ENCODE results near the gene ARMH3.
A peak's percentile ranks its signal among the peaks of the same experiment; 100 is the strongest.
"Not testable (repeated sequence)": the region's sequence is repeated elsewhere in the genome, so short reads cannot be mapped to it uniquely, and the experiment has no call there.

Gene ARMH3

GRCh38 chr10:101986624-101986971 lies 69.4 kb downstream of the ARMH3 start:
- DNase-seq (ENCODE audit: low read depth, low spot score): peak; percentile 31

DNA sequence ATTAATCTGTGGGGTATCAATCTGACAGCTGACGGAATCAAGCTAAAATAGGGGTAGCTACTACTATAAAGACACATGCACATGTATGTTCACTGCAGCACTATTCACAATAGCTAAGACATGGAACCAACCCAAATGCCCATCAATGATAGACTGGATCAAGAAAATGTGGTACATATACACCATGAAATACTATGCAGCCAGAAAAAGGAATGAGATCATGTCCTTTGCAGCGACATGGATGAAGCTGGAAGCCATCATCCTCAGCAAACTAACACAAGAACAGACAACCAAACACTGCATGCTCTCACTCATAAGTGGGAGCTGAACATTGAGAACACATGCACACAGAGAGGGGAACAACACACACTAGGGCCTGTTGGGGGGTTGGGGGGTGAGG lies 75.3 kb downstream of the ARMH3 start:
- not testable (repeated sequence) for DNase-seq (ENCODE audit: low read depth, low spot score)

DNA sequence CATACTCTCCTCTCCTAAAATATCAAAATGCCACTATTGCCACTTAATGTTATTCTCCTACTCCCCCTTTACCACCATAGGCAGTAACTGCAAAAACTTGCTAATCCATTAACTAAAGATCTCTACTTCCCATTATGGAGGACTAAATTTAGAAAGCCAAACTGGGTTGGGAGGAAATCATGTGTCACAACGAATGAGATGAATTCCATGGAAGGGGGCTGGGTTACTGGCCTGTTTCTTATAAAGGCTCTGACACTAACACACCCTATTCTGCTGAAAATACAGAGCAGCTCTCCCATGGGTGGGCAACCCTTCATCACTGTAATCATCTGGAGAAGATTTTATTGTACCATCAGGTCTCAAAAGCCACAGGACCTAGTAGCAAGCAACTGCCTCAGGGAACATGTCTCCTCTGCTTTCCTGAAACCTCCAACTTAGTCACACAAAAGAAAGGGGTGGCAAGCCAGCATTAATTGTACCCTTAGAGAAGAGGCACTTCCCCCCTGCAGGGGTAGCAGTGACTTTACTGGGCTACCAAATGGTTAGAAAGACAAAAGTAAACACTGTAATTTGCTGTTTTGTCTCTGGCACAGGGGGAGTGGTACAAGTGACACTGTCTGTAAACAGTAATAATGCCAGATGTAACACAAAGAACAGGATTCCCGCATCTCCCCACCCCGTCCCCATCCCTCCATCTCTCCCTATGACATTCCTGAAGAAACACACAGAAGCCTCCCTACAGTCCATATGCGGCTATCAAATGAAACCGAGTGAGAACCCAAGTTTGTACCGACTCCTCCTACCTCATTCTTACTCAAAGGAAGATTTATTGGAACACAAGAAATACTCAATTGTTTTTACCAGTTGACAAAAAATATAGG lies 81.6 kb downstream of the ARMH3 start:
- no peak for DNase-seq (ENCODE audit: low read depth, low spot score)

GRCh38 chr10:101972761-101973160 lies 83.2 kb downstream of the ARMH3 start:
- DNase-seq (ENCODE audit: low read depth, low spot score): no peak

GRCh38 chr10:101969412-101969922 lies 86.5 kb downstream of the ARMH3 start:
- DNase-seq (ENCODE audit: low read depth, low spot score): no peak

DNA sequence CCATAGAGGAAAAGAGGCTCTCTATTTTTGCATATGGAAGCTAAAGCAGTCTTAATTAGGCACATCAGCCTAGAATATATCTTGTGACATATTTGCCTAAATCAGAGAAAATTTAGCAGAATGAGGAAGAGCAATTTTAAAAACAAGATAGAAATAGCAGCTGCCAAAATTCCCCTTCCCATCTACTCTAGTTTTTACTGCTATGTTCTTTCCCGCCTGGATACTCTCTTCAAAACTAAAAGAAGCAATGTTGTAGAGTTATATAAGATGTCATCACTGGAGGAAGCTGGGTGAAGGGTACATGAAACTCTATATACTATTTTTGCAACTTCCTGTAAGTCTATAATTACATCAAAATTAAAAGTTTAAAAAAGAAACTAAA lies 87.0 kb downstream of the ARMH3 start:
- no peak for DNase-seq (ENCODE audit: low read depth, low spot score)

DNA sequence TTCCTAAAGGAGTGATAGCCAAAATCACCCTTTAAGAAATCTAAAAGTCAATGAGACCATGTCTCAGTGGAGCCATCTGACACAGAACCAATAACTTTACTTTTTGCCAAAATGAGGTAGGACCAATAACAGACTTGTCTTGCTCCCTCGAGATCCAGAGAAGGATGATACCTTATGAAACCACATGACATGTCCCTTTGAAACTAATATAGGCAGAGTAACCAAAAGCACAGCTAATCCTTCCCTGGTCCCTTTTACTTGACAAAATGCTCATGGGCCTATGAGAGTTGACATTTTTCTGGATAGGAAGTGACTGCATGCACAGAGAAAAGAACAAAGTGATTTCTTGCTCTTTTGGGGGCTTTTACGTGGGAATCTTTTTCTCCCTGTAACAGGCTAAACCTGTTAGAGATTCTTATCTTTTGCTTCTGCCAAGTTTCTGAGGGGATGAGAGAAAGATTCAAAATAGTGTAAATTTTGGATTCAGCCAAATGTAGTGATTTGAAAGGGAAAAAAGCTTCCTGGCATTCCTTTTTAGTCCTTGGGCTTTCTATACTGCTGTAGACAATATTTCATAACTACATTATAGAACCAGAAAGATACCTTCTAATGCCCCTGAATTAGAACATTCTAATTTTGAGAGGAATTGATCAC lies 87.6 kb downstream of the ARMH3 start:
- DNase-seq (ENCODE audit: low read depth, low spot score): no peak

DNA sequence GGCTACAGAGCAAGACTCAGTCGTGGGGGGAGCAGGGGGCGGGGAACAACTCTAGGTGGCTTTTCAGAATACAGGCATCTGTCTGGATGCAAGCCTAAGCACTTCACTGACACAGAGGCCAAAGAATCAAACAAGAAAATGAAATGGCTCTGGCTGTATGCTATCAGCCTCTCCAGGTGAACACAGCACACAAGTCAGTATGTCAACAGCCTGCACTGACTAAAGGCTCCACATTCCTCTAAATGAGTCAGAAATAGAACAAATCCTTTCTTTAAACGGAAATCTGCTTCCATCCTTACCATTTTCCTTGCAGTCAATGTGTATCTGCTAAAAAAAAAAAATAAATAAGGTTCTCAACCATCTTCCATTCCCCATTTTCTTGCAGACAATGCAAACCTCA lies 88.3 kb downstream of the ARMH3 start:
- DNase-seq (ENCODE audit: low read depth, low spot score): peak; percentile 42

- DNase-seq (ENCODE audit: low read depth, low spot score): no peak
These were observed 88.9 kb downstream of the ARMH3 start for GRCh38 chr10:101967119-101967518.

DNA sequence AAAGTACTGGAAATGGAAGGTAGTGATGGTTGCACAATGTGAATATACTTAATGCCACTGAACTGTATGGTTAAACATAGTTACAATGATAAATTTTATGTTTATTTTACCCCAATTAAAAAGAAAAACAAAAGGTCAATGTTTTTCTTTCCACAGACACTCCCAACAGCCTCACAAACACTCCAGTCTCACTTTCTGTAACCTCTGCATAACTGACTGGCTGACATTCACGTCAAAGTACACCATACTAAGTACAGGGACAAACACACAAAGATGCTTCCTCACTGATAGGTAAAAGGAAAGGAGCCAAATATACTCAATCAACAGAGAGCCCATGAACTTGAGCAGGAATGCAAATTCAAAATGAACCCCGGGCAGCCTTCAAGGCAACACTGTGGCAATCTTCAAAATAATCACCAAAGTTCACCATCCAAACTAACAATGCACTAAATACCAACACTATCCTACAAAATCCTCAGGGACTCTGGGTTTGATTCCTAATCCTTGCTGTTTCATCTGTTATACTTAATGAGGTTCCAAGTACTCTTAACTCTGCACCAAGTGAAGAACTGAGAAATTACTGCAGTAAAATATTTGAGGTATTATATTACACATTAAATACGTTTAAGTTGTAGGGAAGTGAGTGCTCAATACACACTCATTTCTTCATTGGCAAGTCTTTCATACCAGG lies 90.8 kb downstream of the ARMH3 start:
- DNase-seq (ENCODE audit: low read depth, low spot score): no peak

DNA sequence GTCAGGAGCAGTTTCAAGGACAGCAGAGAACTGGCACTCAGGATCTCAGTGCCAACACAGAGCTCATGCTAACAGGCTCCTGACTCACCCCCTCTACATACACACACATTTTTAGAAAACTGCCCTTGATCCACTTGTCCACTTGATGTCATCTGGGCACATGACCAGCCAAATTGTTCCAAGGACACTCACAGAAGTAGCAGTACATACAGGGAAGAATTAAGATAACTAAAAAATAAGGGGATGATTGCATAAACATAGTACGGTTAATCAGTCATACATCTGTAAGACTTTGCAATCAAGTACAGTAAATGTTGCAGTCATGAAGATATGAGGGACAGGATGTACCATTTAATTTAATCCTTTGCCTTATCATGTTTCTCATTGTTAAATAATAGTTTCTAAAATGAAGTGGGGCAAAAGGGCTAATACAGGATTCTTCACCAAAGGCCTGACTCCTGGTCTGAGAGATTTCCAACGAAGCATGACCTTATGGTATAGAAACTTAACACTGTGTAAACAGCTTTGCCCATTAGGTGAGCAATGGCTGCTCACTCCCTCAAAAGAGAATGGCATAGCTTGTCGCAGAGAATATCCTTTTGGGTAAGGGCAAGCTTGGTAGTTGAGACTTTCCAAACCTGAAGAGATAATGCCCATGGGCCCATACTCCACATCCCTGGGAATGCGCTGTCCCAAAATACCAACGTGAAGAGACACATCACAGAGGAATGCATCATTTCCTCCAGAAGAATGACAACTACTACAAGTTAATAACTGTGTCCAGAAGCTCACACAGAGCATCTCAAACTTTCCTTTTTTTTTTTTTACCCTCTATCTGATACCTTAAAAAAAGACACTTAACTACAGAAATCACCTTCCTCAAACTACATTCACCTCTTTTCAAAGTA lies 94.1 kb downstream of the ARMH3 start:
- peak; percentile 21 for DNase-seq (ENCODE audit: low read depth, low spot score)

GRCh38 chr10:101960879-101961395 lies 95.0 kb downstream of the ARMH3 start:
- DNase-seq (ENCODE audit: low read depth, low spot score): no peak

DNA sequence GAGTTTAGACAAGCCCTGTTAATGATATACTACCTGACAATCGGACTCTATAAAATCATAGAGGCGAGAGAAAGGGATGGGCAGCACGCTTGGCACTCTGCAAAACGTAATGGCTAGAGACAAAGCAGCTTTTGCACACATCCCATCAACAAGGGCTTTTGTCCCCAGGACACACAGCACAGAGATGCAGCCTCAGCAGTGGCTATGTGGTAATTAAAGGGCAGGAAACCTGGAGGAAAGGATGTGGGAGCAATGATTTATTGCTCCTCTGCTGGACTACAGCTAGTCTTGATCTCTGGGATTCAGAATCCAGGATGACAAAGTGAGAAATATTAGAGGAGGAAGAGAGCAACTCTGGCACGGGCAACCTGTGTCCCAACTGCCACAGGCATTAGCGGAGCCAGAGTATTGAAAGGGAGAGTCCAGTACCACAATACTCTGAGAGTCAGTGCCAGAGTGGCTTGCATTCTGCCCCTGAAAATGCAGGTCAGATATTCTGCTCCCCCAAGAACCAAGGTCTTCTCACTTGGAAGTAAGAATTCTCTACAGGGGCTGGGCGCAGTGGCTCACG lies 96.5 kb downstream of the ARMH3 start:
- no peak for DNase-seq (ENCODE audit: low read depth, low spot score)

DNA sequence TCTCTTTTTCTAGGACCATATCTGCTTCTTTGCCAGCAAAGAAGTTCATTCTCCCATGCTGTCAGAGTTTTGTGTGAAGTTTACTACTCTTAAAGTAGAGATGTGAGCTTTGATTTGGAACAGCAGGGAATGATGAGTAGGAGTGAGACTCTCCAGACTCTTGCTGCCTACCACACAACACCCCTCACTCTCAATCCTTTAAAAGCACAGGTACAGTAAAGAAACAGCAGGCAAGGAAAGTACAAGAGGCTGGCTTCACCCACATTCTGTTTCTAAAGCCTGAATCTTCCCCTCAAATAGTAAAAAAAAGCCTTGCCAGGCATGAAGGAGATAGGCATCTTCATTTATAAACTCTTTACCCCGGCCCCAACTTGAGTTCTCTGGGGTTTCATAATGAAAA lies 97.3 kb downstream of the ARMH3 start:
- DNase-seq (ENCODE audit: low read depth, low spot score): no peak

DNA sequence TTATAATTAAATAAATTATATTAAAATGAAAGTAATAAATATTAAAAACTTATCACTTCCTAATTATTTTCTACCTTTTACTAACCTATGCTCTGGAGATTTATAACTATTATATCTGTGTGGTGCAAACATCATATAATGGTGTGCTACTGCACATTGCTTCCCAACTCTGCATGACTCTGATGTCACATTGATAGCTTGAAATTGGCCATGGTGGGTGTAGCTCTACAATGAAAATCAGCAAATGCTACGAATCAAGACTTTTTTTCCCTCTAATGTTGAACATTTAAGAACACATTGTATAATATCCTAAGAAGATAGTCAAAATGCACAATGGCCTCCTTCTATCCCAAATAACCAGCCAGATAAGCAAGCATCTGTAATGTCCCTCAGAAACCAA lies 99.1 kb downstream of the ARMH3 start:
- DNase-seq (ENCODE audit: low read depth, low spot score): no peak

GRCh38 chr10:101956117-101956516 lies 99.9 kb downstream of the ARMH3 start:
- DNase-seq (ENCODE audit: low read depth, low spot score): no peak

DNA sequence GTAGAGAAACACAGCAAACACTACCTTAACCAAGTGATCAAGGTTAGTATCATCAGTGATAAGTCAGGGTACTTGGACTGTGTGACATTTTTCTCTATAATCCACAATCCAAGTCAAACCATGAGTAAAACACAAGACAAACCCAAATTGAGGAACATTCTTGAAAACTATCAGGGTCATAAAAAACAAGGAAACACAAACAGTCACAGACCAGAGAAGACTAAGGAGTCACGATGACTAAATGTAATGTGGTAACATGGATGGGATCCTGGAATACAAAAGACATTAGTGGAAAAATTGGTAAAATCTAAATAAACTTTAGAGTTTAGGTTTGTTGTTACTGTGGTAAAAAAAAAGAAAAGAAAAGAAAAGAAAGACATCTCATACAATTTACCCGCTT lies 103.8 kb downstream of the ARMH3 start:
- no peak for DNase-seq (ENCODE audit: low read depth, low spot score)

DNA sequence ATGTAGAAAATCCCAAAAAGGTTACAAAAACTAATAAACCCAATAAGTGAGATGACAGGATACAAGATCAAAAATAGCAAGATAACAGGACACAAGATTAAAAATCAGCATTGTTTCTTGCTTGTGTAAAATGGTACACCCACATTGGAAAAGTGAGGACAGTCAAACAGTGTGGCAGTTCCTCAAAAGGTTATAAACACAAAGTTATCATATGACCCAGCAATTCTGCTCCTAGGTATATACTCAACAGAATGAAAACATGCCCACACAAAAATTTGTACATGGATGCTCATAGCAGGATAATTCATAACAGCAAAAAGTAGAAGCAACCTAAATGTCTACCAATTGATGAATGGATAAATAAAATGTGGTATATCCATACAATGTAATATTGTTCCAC lies 105.8 kb downstream of the ARMH3 start:
- no peak for DNase-seq (ENCODE audit: low read depth, low spot score)

DNA sequence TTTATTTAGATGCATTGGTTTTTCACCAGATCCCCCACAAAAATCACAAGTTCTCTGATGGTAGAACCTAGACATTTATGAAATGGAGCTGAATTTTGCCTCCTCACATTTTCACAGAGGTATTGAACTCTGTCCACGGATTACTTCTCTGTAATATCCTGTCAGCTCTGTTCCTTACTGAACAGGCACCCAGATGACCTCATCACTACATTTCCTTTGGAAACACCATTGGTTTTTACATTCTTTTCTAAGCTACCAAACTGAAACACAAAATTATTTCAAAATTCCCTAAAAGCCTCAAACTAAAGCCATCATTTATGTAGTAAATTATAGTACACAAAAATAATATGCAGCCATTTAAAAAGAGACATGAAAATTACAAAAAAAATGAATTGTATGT lies 114.1 kb downstream of the ARMH3 start:
- no peak for DNase-seq (ENCODE audit: low read depth, low spot score)

GRCh38 chr10:101940916-101941315 lies 115.1 kb downstream of the ARMH3 start:
- no peak for DNase-seq (ENCODE audit: low read depth, low spot score)

DNA sequence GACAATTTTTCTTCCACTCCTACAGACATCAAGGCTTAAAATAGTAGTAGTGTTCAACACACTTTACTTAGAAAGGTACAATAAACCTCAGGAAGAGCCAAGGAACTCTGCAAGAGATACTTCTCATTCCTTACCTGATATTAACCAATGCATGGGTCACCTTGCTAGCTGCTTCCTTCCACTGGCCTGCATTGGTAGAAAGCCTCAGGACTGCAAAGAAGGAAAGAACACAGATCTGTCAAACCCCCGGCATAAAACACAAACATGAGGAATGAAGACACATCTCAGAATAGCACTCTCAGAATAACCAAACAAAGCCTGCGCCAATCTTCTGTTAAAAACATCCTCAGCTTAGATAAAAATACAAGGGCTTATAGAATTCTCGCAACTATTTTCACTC lies 116.2 kb downstream of the ARMH3 start:
- DNase-seq (ENCODE audit: low read depth, low spot score): no peak
